GM12801 (cell line): ENCODE measurements around the gene MAP4K3.

Experiments used
- TF ChIP-seq, protein P1 (sequence below): IDR thresholded peaks from one replicate; pipeline ENCODE4 v1.5.1; 2011; ENCODE audit warnings: control low read depth; ENCODE audit not compliant: insufficient read length; ENCODE audit errors: extremely low read depth

Gene MAP4K3

DNA sequence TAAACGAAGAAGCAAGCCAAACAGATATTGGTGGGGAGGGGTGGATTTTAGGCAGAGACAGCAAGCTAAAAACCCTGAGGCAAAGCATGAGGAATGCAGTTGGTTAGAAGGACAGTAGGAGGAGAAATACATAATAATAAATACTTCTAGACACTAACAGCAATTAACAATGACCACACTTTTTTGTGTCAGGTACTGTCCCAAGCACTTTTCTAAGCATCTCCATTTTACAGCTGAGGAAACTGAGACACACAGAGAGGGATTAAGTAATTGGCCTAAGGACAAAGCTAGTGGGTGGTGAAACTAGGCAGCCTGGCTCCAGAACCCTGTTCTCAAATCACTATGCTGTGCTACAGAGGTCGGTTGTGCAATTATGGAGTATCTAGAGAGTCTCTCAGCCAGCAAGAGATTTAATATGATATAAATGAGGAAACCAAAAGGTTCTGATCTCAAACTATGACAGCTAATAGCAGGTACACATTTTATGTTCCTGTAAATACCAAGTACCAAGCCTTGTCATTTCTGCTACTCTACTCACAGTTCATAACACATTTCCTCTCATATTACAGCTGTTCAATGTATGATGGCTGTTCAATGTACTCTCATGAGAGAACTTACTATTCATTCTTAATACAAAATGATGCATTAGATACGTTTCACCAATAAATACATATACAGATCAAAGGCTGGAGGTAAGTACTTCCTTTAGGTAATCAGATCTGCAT lies 5.3 kb downstream of the MAP4K3 start:
- TF ChIP-seq, protein P1, sequence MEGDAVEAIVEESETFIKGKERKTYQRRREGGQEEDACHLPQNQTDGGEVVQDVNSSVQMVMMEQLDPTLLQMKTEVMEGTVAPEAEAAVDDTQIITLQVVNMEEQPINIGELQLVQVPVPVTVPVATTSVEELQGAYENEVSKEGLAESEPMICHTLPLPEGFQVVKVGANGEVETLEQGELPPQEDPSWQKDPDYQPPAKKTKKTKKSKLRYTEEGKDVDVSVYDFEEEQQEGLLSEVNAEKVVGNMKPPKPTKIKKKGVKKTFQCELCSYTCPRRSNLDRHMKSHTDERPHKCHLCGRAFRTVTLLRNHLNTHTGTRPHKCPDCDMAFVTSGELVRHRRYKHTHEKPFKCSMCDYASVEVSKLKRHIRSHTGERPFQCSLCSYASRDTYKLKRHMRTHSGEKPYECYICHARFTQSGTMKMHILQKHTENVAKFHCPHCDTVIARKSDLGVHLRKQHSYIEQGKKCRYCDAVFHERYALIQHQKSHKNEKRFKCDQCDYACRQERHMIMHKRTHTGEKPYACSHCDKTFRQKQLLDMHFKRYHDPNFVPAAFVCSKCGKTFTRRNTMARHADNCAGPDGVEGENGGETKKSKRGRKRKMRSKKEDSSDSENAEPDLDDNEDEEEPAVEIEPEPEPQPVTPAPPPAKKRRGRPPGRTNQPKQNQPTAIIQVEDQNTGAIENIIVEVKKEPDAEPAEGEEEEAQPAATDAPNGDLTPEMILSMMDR = no peak

DNA sequence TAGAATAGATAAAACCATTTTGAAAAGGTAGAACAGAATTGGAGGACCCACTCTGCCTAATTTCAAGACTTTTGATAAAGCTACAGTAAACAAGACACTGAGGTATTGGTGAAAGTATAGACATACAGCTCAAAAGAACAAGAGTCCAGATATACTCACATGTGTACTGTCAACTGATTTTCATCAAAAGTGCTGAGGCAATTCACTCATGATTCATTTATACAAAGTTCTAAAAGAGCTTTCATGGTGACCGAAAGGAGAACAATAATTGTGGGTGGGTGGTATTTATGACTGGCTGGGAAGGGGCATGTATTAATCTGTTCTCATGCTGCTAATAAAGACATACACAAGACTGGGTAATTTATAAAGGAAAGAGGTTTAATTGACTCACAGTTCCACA lies 7.3 kb downstream of the MAP4K3 start:
- TF ChIP-seq, protein P1 = no peak

GRCh38 chr2:39424951-39425350 lies 12.1 kb downstream of the MAP4K3 start:
- TF ChIP-seq, protein P1 = no peak

DNA sequence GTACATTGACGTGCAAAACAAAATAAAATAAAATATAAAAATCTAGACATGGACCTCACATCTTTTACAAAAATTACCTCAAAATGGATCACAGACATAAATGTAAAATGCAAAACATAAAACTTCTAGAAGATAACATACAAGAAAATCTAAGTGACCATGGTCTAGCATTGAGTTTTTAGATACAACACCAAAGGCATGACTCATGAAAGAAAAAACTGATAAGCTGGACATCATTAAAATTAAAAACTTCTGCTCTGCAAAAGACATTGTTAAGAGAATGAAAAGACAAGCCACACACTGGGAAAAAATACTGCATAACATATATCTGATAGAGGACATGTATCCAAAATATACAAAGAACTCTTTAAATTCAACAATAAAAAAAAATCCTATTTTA lies 14.4 kb downstream of the MAP4K3 start:
- TF ChIP-seq, protein P1 = no peak

- TF ChIP-seq, protein P1 = no peak
Observed at GRCh38 chr2:39421354-39421753, 15.7 kb downstream of the MAP4K3 start.

GRCh38 chr2:39419282-39420223 lies 17.5 kb downstream of the MAP4K3 start:
- TF ChIP-seq, protein P1 = no peak

- TF ChIP-seq, protein P1 = no peak
Observed at GRCh38 chr2:39418491-39418890, 18.6 kb downstream of the MAP4K3 start.
